ENCODE results near the gene PHF3. TPM values are rescaled to one million over a fixed set of nuclear protein-coding genes. Genes with fewer than 3 reads are reported as not detected.

The PHF3 gene
- total RNA-seq, 1 experiment from 2014 or later, result 66.6 TPM

DNA sequence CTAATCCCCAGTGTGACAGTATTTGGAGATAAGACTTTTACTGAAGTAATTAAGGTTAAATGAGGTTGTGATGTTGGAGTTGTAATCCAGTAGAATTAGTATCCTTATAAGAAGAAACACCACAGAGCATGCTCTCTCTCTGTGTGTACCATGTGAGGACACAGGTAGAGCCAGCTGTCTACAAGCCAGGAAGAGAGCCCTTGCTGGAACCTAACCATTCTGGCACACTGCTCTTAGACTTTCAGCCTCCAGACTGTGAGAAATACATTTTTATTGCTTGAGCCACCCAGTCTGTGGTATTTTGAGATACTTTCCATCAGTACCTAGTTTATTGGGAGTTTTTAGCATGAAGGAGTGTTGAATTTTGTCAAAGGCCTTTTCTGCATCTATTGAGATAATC is 110.2 kb downstream of the PHF3 start:
- H3K4ac ChIP-seq (ENCODE audit: low read depth, low read length), result no peak overlapping the region
- no peaks in the 10 kb centered on the region for H3K4me1 ChIP-seq (ENCODE audit: insufficient read depth, low read length)
- Mint-ChIP-seq H3K36me3 (ENCODE audit: insufficient read depth in 1 of 3, low read depth in 3 of 3) (no peaks in the 10 kb centered on the region; a peak in 1 of 7 replicates), H3K4me1 (peaks cover 5 to 6% of the 10 kb centered on the region in 2 experiments), H3K27ac (no peak overlapping the region), H3K4me3 (no peak overlapping the region), H3K27me3 (ENCODE audit: low read depth) (no peaks in the 10 kb centered on the region; the same call in 1 of the 2 replicates), H3K9me3 (no peaks in the 10 kb centered on the region; a peak in 2 of 5 replicates)
- H3K23ac ChIP-seq (ENCODE audit: insufficient read length, low read depth, low read length), result no peak overlapping the region
- H3K18ac ChIP-seq (ENCODE audit: insufficient read length, low read depth, low read length), result no peak overlapping the region
- TF ChIP-seq, protein P1, sequence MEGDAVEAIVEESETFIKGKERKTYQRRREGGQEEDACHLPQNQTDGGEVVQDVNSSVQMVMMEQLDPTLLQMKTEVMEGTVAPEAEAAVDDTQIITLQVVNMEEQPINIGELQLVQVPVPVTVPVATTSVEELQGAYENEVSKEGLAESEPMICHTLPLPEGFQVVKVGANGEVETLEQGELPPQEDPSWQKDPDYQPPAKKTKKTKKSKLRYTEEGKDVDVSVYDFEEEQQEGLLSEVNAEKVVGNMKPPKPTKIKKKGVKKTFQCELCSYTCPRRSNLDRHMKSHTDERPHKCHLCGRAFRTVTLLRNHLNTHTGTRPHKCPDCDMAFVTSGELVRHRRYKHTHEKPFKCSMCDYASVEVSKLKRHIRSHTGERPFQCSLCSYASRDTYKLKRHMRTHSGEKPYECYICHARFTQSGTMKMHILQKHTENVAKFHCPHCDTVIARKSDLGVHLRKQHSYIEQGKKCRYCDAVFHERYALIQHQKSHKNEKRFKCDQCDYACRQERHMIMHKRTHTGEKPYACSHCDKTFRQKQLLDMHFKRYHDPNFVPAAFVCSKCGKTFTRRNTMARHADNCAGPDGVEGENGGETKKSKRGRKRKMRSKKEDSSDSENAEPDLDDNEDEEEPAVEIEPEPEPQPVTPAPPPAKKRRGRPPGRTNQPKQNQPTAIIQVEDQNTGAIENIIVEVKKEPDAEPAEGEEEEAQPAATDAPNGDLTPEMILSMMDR (conservative IDR thresholded peaks at IDR 0.05), result no peak
- H2BK120ac ChIP-seq (ENCODE audit: low read depth, low read length, poor library complexity, severe bottlenecking), result no peak overlapping the region
- H2AFZ ChIP-seq (ENCODE audit: low read length), result no peak overlapping the region
- no peaks in the 10 kb centered on the region for H4K20me1 ChIP-seq (ENCODE audit: control insufficient read depth, insufficient read depth, insufficient read length)
- no peak overlapping the region for H2BK20ac ChIP-seq (ENCODE audit: low read depth, low read length, poor library complexity, severe bottlenecking)
- H3K9ac ChIP-seq (ENCODE audit: extremely low read depth, insufficient read length, low read length), result no peak overlapping the region
- H3K9me3 ChIP-seq (ENCODE audit: control insufficient read depth, low read depth, low read length), result no peaks in the 10 kb centered on the region
- no peaks in the 10 kb centered on the region for H3K27me3 ChIP-seq (ENCODE audit: insufficient read depth, low read length)
- H2BK12ac ChIP-seq (ENCODE audit: insufficient read length, low read depth, low read length), result no peak overlapping the region
- no peaks in the 10 kb centered on the region for H3K79me1 ChIP-seq (ENCODE audit: insufficient read depth, low read depth, low read length, poor library complexity, severe bottlenecking)
- no peaks in the 10 kb centered on the region for H3K23me2 ChIP-seq (ENCODE audit: insufficient read length, low read depth, low read length, poor library complexity, severe bottlenecking)
- H3K56ac ChIP-seq (ENCODE audit: insufficient read length, low read depth, low read length), result no peak overlapping the region
- no peaks in the 10 kb centered on the region for H3K79me2 ChIP-seq (ENCODE audit: insufficient read depth, low read length)
- H2BK5ac ChIP-seq (ENCODE audit: insufficient read length, low read length), result no peak overlapping the region
- no peak overlapping the region for H4K5ac ChIP-seq (ENCODE audit: insufficient read length, low read depth, low read length)
- H4K91ac ChIP-seq (ENCODE audit: insufficient read length, low read depth, low read length), result no peak overlapping the region
- DNase-seq, result no peak
- no peak overlapping the region for H2AK5ac ChIP-seq (ENCODE audit: insufficient read length, low read length)
- no peak overlapping the region for H2BK15ac ChIP-seq (ENCODE audit: low read depth, low read length)
- H3K4me2 ChIP-seq (ENCODE audit: insufficient read depth, insufficient read length, low read length), result no peak overlapping the region
- H4K8ac ChIP-seq (replicated peaks; ENCODE audit: insufficient read length, low read depth, low read length), result no peak overlapping the region
- no peak overlapping the region for H3K27ac ChIP-seq (ENCODE audit: insufficient read length, low read depth, low read length)
- no peak overlapping the region for H3T11ph ChIP-seq (ENCODE audit: low read length)
- H3K14ac ChIP-seq (ENCODE audit: insufficient read depth, low read length), result no peak overlapping the region

Measured in H9 (cell line).